Hepatocyte (in vitro differentiated cells): ENCODE measurements around the gene ARHGAP26.

Experiments
- CTCF ChIP-seq: fragments of 200-600 bp; sonication (generic); IDR thresholded peaks from 2 replicates; pipeline ENCODE4 v1.5.1; 2016; ENCODE audit warnings: antibody characterized with exemption, mild to moderate bottlenecking; ENCODE audit not compliant: poor library complexity
- EZH2 ChIP-seq: fragments of 200-600 bp; sonication (generic); IDR thresholded peaks from 2 replicates; pipeline ENCODE4 v1.6.1; 2016; ENCODE audit warnings: antibody characterized with exemption, mild to moderate bottlenecking, borderline replicate concordance
- EZH2phosphoT487 ChIP-seq: fragments of 200-600 bp; sonication (generic); IDR thresholded peaks from one replicate; pipeline ENCODE4 v1.6.1; 2018; ENCODE audit warnings: antibody characterized with exemption, mild to moderate bottlenecking, low read depth, moderate library complexity; ENCODE audit not compliant: unreplicated experiment, severe bottlenecking

GRCh38 chr5:143066556-143067281, 296.5 kb downstream of the ARHGAP26 start:
- TF ChIP-seq CTCF (no peak), EZH2phosphoT487 (no peak), EZH2 (no peak)
